NCI-H524 (cell line): ENCODE results near the gene TNIP3.
"Not testable (repeated sequence)": the region's sequence is repeated elsewhere in the genome, so short reads cannot be mapped to it uniquely, and the experiment has no call there.

Experiments used
- DNase-seq, 2 experiments: peaks; one replicate each; lab custom pipeline; 2025; lab: John Stamatoyannopoulos, UW

The TNIP3 gene

GRCh38 chr4:121164291-121164690 lies at the start of gene TNIP3:
Gene TNIP3 (minus strand): TSS chr4:121164321. CDS start chr4:121164125, 196 bp downstream.
- no peak for DNase-seq

GRCh38 chr4:121212806-121213205 lies 48.7 kb upstream of the TNIP3 start:
- no peak for DNase-seq

- DNase-seq, result no peak
These were observed 45.0 kb upstream of the TNIP3 start for GRCh38 chr4:121209171-121209570.

GRCh38 chr4:121208244-121209007 lies 44.3 kb upstream of the TNIP3 start:
- DNase-seq, result no peak

- DNase-seq, result not testable (repeated sequence)
These were observed 41.7 kb upstream of the TNIP3 start for GRCh38 chr4:121205777-121206176.

- DNase-seq, result no peak
These were observed 36.8 kb upstream of the TNIP3 start for GRCh38 chr4:121200795-121201472.

- no peak for DNase-seq
These were observed 35.8 kb upstream of the TNIP3 start for GRCh38 chr4:121199742-121200561.

- DNase-seq, result no peak
These were observed 34.1 kb upstream of the TNIP3 start for GRCh38 chr4:121198251-121198650.

GRCh38 chr4:121195649-121196048 lies 31.5 kb upstream of the TNIP3 start:
- DNase-seq, result no peak

GRCh38 chr4:121192480-121192879 lies 28.4 kb upstream of the TNIP3 start:
- peak in 1 of 2 experiments; percentile 30 for DNase-seq

- DNase-seq, result no peak
These were observed 27.9 kb upstream of the TNIP3 start for GRCh38 chr4:121192013-121192412.

- DNase-seq, result no peak
These were observed 27.2 kb upstream of the TNIP3 start for GRCh38 chr4:121191361-121191760.

GRCh38 chr4:121190389-121190788 lies 26.3 kb upstream of the TNIP3 start:
- DNase-seq, result no peak

- no peak for DNase-seq
These were observed 25.4 kb upstream of the TNIP3 start for GRCh38 chr4:121189326-121190215.

- no peak for DNase-seq
These were observed 23.1 kb upstream of the TNIP3 start for GRCh38 chr4:121187206-121187605.

- DNase-seq, result no peak
These were observed 21.8 kb upstream of the TNIP3 start for GRCh38 chr4:121185960-121186359.

GRCh38 chr4:121183989-121184388 lies 19.9 kb upstream of the TNIP3 start:
- DNase-seq, result no peak

GRCh38 chr4:121183361-121183760 lies 19.2 kb upstream of the TNIP3 start:
- DNase-seq, result no peak

GRCh38 chr4:121182296-121182695 lies 18.2 kb upstream of the TNIP3 start:
- no peak for DNase-seq

GRCh38 chr4:121181493-121181892 lies 17.4 kb upstream of the TNIP3 start:
- no peak for DNase-seq

GRCh38 chr4:121180558-121180957 lies 16.4 kb upstream of the TNIP3 start:
- no peak for DNase-seq
